Measurements from ENCODE around the gene ATG7. TPM values are rescaled to one million over a fixed set of nuclear protein-coding genes. Genes with fewer than 3 reads are reported as not detected.

ATG7 gene
- total RNA-seq, 1 experiment from 2014 or later = 29.3 TPM

GRCh38 chr3:11548721-11549131, 276.5 kb downstream of the ATG7 start:
- POLR2A ChIA-PET = no interaction called here
- H3K4me1 ChIP-seq (ENCODE audit: control insufficient read depth in 1 of 2, insufficient read depth in 2 of 2, low read length in 2 of 2) = peaks cover 23 to 25% of the 10 kb centered on the region in 2 experiments
- no peak overlapping the region for H2AFZ ChIP-seq (ENCODE audit: low read depth, low read length, poor library complexity, severe bottlenecking)
- 0 out of 4 replicates have a peak overlapping the region, but pooled peaks of 1 of the 2 experiments have one; percentile 18 for H3K4me3 ChIP-seq (replicated peaks in 1 of 2; ENCODE audit: low read depth in 1 of 2, low read length in 2 of 2)
- H3K9me3 ChIP-seq (ENCODE audit: control insufficient read depth in 1 of 2, insufficient read depth in 1 of 2, low read depth in 1 of 2, low read length in 2 of 2) = no peaks in the 10 kb centered on the region
- ATAC-seq (peak; percentile 91), DNase-seq (ENCODE audit: low read depth, low spot score) (peak; percentile 65)
- H3K27ac ChIP-seq (ENCODE audit: low read depth, low read length) = peak overlapping the region; percentile 2; the same call in 1 of the 2 replicates
- no peaks in the 10 kb centered on the region for H3K9me2 ChIP-seq (ENCODE audit: insufficient read depth)
- H3K4me2 ChIP-seq (ENCODE audit: low read length) = peak overlapping the region; percentile 60
- no peak overlapping the region for H3K9ac ChIP-seq (ENCODE audit: low read length)
- no peaks in the 10 kb centered on the region for H3K27me3 ChIP-seq (ENCODE audit: insufficient read depth, low read length)
- no peaks in the 10 kb centered on the region for H3K79me2 ChIP-seq (ENCODE audit: insufficient read depth, low read length)
- no TSS peak for BruUV-seq (replicated peaks)
- no peaks in the 10 kb centered on the region for H4K20me1 ChIP-seq (ENCODE audit: insufficient read depth)
- intact Hi-C loops (cut with micrococcal nuclease) = no loop called here
- CTCF ChIA-PET = no interaction called here
- H3K36me3 ChIP-seq (ENCODE audit: control insufficient read depth in 1 of 2, insufficient read depth in 2 of 2, low read length in 2 of 2) = no peaks in the 10 kb centered on the region
- RAD21 ChIA-PET (ENCODE audit: low non-redundant PET in 1 of 2, low total read pairs in 2 of 2, uncharacterized antibody in 2 of 2, unreplicated experiment in 2 of 2) = no interaction called here
- TF ChIP-seq ZNF274 (IDR thresholded peaks at IDR 0.05; ENCODE audit: low read depth, low read length) (no peak), POLR2A (IDR thresholded peaks at IDR 0.05; ENCODE audit: borderline replicate concordance, extremely low read depth, insufficient read depth, insufficient read length) (no peak), EZH2phosphoT487 (IDR thresholded peaks at IDR 0.05; ENCODE audit: borderline replicate concordance) (no peak), CBX3 (IDR thresholded peaks at IDR 0.05; ENCODE audit: low read depth) (no peak), YY1 (IDR thresholded peaks at IDR 0.05; ENCODE audit: extremely low read depth, insufficient replicate concordance, low read depth, low read length) (no peak), FOSL1 (IDR thresholded peaks at IDR 0.05; ENCODE audit: low read depth) (peak; percentile 44; the same call in 1 of the 2 replicates), REST (IDR thresholded peaks at IDR 0.05; ENCODE audit: low read depth) (no peak), ELF1 (IDR thresholded peaks at IDR 0.05; ENCODE audit: borderline replicate concordance, low read depth) (no peak), POLR2AphosphoS5 (IDR thresholded peaks at IDR 0.05; ENCODE audit: low read depth, low read length) (0 out of 2 replicates have a peak, but pooled peaks have one; percentile 17), JUND (IDR thresholded peaks at IDR 0.05) (no peak; the same call in 1 of the 2 replicates), EGR1 (IDR thresholded peaks at IDR 0.05; ENCODE audit: low read depth) (no peak), SP1 (IDR thresholded peaks at IDR 0.05; ENCODE audit: low read depth) (no peak), EZH2 (IDR thresholded peaks at IDR 0.05) (no peak), ZFX (IDR thresholded peaks at IDR 0.05) (no peak), TCF7L2 (IDR thresholded peaks at IDR 0.05; ENCODE audit: borderline replicate concordance, extremely low read depth, insufficient read depth, insufficient read length) (no peak), SIN3A (IDR thresholded peaks at IDR 0.05; ENCODE audit: low read depth) (0 out of 2 replicates have a peak, but pooled peaks have one; percentile 13), CEBPB (IDR thresholded peaks at IDR 0.05; ENCODE audit: low read depth) (no peak)
- TF ChIP-seq, protein P1, sequence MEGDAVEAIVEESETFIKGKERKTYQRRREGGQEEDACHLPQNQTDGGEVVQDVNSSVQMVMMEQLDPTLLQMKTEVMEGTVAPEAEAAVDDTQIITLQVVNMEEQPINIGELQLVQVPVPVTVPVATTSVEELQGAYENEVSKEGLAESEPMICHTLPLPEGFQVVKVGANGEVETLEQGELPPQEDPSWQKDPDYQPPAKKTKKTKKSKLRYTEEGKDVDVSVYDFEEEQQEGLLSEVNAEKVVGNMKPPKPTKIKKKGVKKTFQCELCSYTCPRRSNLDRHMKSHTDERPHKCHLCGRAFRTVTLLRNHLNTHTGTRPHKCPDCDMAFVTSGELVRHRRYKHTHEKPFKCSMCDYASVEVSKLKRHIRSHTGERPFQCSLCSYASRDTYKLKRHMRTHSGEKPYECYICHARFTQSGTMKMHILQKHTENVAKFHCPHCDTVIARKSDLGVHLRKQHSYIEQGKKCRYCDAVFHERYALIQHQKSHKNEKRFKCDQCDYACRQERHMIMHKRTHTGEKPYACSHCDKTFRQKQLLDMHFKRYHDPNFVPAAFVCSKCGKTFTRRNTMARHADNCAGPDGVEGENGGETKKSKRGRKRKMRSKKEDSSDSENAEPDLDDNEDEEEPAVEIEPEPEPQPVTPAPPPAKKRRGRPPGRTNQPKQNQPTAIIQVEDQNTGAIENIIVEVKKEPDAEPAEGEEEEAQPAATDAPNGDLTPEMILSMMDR (IDR thresholded peaks at IDR 0.05 in 2 of 3, conservative IDR thresholded peaks at IDR 0.05 in 1 of 3; ENCODE audit: borderline replicate concordance in 1 of 3, insufficient read depth in 1 of 3, low read depth in 2 of 3, low read length in 2 of 3) = no peak
- TF ChIP-seq, protein P2, sequence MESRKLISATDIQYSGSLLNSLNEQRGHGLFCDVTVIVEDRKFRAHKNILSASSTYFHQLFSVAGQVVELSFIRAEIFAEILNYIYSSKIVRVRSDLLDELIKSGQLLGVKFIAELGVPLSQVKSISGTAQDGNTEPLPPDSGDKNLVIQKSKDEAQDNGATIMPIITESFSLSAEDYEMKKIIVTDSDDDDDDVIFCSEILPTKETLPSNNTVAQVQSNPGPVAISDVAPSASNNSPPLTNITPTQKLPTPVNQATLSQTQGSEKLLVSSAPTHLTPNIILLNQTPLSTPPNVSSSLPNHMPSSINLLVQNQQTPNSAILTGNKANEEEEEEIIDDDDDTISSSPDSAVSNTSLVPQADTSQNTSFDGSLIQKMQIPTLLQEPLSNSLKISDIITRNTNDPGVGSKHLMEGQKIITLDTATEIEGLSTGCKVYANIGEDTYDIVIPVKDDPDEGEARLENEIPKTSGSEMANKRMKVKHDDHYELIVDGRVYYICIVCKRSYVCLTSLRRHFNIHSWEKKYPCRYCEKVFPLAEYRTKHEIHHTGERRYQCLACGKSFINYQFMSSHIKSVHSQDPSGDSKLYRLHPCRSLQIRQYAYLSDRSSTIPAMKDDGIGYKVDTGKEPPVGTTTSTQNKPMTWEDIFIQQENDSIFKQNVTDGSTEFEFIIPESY (IDR thresholded peaks at IDR 0.05; ENCODE audit: extremely low read depth, insufficient replicate concordance, low read length) = no peak
- TF ChIP-seq, protein P3, sequence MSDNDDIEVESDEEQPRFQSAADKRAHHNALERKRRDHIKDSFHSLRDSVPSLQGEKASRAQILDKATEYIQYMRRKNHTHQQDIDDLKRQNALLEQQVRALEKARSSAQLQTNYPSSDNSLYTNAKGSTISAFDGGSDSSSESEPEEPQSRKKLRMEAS (IDR thresholded peaks at IDR 0.05) = peak; percentile 29; the same call in 1 of the 2 replicates
- TF ChIP-seq, protein P4, sequence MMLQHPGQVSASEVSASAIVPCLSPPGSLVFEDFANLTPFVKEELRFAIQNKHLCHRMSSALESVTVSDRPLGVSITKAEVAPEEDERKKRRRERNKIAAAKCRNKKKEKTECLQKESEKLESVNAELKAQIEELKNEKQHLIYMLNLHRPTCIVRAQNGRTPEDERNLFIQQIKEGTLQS (IDR thresholded peaks at IDR 0.05) = no peak

Data from HCT116 (cell line).